8988T (cell line): Measurements from ENCODE around the gene GSTM3.
"Not testable (repeated sequence)": the region's sequence is repeated elsewhere in the genome, so short reads cannot be mapped to it uniquely, and the experiment has no call there.

ENCODE experiments used
- DNase-seq: peaks from one replicate; pipeline ENCODE4 v3.0.0; 2011

The GSTM3 gene

DNA sequence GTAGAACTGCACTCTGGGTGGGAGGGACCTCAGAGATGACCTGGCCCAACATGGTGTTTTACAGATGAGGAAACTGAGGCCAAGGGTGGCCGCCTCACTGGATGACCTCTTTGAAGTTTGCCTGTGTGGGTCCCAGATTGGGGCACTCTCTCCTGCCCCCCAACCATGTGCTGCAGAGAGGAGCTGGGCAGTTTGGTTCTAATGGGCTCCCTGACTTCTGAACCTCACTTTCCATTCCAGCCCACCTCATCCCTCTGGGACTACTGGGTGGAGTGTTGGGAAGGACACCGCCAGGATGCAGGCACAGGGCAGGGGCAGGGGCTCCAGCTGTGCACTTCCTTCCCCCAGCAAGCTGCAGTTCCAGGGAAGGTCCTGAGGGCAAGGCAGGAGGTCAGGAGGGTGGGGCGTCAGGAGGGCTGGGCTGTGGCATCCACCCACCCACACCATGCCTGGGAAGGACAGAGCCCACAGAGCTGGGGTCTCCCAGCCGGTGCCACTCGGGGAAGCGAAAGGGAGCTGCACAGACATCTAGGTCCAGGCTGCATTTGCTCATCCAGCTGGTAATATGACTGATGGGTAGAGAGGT is 33.2 kb upstream of the GSTM3 start:
- no peak for DNase-seq

DNA sequence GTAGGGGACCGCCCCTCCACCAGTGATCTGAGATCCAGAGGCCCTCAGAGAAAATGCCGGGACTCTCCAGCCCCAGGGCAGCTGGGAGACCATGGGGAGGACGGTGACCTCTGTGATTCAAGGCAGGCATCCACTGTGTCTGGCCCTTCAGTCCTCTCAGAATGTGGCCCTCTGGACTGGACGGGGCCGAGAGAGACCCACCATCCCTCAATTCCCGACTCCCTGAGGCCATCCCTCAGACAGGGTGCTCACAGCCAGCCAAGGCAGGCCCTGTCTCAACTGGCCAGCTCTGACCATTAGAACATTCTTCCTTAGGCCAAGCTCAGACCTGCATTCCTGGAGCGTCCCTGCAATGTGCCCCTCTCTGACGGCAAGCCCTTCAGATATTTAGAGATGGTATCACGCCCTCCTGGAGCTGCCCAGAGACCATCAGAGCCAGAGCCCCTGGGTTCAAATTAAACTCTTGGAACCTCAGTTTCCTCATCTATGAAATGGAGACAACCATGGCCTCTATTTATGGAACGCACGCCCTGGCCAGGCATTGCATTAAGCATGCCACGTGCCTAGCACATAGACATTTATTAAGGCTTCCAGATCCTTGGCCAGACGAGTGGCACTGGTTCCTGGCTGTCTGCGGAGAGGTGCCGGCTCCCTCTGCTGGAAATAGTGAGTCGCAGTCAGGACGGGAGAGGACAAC is 32.5 kb upstream of the GSTM3 start:
- DNase-seq = peak; percentile 56

DNA sequence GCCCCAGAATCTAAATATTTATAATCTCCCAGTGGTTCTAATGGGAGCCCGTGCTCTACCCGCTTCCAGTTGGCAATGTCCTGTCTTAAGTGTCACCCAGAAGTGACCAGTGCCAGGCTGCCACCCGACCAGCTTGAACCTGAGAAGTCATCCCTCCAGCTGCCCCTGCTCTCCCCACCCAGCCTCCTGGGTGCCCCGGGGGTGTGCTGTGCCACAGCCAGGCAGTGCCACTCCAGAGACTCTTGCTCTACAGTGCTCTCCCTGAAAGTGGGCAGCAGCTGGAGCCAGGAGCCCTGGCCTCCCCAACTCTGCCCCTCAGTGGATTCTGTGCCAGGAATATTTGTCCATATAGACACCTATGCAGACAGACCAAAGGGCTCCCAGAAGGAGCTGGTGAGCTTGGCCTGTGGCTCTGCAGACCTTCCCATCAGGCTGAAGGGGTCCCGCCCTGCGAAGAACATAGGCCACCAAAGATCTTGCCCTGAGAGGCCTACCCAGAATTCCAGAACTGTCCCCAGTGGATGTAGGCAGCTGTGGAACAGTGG is 31.9 kb upstream of the GSTM3 start:
- no peak for DNase-seq

DNA sequence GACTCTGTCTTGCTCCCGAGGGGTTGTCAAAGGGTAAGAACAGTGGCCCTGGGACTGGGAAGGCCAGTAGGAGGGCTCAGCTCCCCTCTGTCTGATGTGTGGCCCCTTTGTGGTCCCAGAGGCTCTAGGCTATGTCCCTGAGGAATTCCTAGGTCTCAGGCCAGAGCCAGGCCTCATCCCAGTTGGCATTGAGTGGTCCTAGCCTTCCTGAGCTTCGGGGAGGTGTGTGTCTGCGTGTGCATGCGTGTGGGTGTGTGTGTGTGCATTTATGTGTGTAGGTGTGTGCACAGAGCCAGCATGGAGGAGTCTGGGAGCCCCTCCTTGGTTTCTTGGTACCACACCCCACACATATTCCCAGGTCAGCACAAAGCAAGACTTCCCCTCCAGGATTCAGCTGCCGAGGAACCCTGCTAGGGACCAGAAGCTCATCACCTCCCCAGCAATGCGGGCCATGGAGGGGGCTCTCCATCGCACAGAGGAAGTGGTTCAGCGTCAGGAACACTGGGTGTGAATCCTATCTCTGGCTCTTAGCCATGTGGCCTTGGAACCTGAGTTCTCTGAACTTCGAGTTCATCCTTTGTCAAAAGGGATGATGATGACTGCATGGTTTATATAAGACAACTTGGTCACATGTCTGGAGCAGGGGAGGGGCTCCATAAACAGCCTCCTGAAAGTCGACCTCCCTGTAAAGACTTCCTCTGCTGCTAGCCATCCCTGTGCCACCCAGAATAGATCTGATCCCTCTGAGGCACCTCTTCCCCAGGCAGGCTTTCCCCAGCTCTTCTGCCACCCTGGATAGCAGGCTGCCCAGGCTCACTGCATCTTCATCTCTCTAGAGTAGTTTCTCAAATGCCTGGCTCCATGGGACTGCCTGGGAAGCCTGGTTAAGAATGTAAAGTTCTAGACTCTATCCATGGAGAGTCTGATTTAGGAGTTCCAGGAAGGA is 31.1 kb upstream of the GSTM3 start:
- no peak for DNase-seq

DNA sequence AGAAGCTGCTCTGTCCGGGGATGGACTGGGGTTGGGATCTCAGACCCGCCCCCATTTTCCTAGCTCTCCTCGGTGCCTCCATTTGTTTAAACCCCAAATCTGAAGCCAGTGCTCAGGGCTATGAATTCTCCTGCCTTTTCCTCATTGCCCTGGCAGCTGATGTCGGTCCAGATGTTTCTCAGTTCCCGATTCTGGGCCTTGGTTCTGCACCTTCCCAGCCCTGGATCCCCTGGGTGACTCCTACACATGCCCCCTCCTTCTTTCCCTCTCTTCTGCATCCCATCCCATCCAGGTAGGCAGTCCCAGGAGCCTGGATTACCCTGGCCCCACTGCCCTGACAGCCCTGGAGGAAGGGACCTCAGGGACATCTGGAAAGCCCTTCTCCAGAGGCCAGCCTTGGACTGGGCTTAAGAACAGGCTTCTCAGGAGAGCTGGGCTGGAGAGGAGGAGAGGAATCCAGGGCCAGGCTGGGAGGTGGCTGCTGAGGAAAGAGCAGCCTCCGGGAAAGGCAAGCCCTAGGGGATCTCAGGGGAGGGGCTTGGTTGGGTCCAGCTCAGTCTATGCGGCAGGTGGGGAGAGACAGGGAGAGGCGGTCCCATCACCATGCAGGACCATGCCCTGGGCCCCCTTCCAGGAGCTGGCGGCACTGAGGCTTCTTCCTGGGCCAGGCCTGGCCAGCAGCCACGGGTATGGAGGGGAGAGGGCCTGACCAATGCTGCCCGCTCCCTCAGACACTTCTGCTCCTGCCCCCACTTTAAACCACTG is 29.7 kb upstream of the GSTM3 start:
- DNase-seq = no peak

DNA sequence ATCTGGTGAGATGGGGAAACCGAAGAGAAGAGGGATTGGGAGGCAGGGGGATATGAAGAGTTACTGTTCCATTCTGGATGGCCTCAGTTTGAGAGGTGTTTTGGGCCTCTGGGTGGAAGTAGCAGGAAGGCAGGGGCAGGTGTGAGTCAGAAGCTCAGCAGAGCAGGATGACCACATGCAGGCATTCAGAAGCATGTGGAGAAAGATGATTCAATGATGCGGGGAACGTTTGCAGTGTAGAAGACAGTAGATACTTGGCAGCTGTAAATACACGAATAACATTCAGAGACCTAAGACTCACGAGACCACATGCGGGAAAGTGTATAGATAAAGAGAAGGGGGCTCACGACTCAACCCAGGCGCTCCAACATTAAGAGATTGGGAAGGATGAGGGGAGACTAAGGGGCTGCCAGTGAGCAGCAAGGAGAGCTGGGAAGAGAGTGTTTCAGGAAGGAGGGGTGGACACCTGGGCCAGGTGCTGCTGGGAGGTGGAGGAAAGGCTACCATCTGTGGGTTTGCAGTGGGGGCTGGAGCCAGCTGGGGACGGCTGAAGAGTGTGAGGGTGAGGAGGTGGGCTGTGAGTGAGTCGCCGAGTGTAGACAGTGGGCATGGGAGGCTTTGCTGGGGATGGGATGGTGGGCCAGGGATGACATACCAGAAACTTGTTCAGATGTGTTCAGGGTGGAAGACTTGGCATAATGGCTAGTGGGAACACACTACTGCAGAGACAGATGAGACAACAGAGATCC is 28.7 kb upstream of the GSTM3 start:
- peak; percentile 39 for DNase-seq

DNA sequence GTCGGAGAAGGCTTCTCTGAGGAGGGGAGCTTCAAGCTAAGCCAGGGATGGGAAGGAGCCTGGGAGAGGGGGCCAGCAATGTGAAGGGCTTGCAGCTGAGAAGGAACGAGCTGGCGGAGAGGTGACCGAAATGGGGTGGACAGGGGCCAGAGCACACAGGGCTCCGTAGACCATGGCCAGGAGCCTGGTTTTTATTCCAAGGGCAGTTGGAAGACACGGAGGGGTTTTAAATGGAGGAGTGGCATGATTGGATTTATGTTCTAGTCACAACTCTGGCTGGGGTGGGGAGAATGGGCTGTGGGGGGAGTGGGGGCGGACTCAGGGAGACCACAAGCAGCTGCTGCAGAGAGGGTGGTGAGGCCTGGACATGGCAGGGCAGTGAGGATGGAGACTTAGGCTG is 28.0 kb upstream of the GSTM3 start:
- no peak for DNase-seq

DNA sequence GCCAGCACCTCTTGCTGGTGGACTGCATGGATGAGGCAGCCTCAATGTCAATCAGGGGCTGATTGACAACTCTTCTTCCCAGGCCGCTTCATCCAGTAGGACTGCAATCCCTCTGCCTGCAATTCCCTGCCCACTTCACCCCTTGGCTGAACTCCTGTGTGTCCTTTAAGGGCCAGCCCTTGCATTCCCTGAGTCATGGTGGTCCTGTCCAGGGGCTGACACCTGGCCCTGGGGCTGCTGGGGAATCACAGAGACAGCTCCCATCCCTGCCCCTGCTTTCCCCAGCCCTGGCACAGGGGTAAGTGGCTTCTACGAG is 27.5 kb upstream of the GSTM3 start:
- no peak for DNase-seq

DNA sequence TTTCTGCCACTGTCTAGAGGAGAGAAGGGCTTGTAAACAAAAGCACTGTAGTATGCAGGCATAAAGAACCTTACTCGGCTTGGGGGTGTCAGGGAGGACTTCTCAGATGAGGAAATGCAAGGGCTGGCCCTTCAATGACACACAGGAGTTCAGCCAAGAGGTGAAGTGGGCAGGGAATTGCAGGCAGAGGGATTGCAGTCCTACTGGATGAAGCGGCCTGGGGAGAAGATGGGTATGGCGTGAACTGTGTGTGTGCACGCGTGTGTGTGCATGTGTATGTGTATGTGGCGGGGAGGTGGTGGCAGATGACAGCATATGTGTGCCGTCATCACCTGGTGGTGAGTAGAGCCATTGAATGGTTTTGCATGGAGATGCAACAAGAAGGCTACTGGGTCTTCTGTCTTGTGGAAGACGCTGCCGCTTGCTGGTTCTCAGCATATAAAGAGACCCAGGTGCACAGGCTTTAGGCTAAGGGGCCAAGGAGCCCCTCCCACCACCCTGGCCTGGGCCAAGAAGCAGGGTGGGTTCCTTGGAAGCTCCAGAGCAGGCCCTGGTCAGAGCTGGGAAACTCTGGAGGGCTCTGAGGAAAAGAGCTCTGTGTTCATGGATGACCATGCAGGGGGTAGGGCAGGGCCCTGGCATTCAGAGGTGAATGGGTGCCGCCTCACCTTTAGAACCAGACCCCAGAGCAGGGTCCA is 26.9 kb upstream of the GSTM3 start:
- no peak for DNase-seq

DNA sequence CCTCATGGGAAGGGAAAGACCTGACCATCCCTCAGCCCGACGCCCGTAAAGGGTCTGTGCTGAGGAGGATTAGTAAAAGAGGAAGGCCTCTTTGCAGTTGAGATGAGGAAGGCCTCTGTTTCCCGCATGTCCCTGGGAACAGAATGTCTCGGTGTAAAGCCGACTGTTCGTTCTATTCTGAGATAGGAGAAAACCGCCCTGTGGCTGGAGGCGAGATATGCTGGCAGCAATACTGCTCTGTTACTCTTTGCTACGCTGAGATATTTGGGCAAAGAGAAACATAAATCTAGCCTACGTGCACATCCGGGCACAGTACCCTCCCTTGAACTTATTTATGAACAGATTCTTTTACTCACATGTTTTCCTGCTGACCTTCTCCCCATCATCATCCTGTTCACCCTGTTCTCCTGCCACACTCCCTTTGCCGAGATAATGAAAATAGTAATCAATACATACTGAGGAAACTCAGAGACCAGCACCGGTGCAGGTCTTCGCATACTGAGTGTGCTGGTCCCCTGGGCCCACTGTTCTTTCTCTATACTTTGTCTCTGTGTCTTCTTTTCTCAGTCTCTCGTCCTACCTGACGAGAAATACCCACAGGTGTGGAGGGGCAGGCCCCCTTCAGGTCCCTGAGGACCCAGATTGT is 26.3 kb upstream of the GSTM3 start:
- DNase-seq = not testable (repeated sequence)

DNA sequence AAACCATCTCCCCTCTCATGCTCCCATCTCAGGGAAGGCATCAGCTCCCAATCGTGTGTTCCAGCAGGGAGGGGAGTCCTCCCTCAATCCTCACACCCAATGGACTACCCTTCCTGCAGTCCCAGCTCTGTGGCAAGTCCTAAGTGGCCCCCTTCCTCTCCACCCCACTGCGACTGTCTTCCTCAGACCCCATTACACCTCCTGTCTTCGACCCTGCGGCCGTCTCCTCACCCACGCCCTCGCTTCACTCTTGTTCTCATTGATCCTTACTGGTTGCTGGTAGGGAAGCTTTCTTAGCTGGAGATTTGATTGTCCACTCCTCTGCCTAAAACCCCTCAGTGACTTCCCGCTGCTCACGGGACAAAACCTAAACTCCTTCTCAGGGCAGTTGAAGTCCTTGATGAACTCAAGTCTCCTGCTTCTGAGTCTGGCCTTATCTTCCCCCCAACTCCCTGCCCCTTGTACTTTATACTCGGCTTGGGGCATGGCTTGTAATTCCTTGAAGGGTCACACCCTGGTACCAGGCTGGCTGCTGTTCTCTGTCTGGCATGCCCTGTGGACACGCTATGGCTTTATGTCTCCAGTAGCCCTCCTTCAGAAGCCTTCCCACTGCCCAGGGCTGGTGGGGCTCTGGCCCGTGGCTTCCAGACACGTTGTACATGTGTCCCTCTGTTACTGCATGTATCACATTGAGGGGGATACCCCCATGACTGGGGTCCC is 25.2 kb upstream of the GSTM3 start:
- DNase-seq = no peak

DNA sequence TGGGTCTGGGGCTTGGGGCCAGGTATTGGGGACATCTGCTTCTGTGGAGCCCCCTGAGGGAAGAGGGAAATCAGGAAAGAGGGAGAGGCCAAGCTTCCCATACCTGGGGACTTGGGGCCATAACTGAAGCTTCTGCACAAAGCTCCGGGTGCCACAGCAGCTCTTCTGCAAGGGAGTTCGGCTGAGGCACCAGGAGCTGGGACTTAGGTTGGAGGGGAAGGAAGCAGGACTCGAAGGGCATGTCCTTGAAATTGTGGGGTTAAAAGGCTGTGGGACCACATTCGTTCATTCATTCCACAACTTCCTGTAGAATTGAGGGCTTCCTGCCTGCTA is 24.6 kb upstream of the GSTM3 start:
- no peak for DNase-seq

DNA sequence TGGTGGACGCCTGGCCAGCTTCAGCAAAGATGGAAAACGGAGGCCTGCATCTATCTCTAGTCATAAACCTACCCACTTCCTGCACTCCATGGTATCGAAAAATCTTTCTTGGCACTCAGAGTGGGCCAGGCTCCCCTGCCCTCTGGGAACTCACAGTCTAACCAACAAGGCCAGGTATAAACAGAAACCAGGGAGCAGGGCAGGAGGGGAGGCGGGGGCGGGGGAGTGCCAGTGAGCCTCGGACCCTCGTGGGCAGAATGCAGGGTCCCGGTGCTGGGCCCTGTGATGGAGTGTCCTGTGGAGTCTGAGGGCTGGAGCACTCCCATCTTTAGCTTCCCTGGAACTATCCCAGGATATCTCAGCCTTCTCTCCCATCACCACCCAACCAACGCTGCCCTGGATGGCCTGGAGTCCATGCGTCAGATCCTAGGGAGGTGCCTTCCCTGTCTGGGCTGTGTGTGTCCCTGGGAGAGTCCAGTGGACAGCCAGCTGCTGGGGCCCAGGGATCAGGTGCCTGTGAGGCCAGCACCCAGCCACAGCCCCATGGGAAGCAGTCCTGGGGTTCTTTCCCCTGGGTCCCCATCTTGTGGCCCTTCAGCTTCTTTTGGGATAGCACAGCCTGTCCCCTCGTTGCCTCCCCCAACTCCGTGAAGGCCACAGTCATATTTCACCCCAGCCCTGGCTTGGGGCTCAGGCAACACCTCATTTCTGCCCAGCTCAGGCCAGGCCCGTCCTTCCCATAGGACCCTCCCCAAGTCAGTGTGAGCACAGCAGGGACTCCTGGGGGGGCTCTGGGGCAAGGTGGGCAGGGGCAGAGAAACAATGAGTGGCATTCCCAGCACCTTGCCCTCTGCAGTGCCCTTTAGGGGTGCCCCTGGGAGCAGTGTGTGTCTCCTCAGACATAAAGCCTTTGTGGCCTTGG is 24.0 kb upstream of the GSTM3 start:
- no peak for DNase-seq

DNA sequence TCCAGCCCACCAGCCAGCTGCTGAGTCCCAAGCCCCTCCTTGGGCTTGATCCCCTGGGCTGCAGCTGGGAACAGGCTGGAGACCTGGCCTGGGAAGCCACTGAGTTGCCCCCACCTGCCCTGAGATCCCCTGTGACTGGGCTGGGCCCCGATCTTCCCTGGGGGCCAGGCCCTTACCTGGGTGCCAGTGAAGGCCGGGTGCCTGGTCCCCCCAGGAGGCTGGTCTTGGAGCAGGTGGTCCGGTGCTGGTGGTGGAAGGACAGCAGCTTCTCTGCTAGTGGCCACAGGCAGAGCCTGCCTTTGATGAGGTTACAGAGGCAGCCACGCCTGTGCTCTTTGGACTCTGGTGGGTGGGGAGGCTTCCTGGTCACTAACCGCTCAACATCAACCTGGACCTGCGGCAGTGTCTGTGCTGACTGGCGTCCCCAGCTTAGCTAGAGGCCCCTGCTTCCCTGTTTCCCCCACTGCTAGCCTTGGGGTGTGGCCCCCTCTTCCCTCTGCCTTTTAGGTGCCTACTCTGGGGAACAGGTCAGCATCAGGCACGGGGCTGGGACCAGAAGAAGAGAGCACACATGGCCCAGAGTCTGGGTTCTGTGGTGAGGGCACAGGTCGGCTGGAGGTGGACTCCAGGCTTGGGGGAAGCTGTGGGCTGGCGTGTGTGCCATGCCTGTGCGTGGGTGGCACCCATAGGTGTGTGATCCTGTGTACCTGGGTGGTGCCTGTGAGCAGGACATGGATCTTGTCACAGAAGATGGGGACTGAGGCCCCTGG is 23.0 kb upstream of the GSTM3 start, which contains the start of gene EPS8L3:
Gene EPS8L3 (minus strand): TSS at position 278 of the 770 bp plus-strand sequence. CDS start 2,174 bp downstream, outside the sequence.
- no peak for DNase-seq

DNA sequence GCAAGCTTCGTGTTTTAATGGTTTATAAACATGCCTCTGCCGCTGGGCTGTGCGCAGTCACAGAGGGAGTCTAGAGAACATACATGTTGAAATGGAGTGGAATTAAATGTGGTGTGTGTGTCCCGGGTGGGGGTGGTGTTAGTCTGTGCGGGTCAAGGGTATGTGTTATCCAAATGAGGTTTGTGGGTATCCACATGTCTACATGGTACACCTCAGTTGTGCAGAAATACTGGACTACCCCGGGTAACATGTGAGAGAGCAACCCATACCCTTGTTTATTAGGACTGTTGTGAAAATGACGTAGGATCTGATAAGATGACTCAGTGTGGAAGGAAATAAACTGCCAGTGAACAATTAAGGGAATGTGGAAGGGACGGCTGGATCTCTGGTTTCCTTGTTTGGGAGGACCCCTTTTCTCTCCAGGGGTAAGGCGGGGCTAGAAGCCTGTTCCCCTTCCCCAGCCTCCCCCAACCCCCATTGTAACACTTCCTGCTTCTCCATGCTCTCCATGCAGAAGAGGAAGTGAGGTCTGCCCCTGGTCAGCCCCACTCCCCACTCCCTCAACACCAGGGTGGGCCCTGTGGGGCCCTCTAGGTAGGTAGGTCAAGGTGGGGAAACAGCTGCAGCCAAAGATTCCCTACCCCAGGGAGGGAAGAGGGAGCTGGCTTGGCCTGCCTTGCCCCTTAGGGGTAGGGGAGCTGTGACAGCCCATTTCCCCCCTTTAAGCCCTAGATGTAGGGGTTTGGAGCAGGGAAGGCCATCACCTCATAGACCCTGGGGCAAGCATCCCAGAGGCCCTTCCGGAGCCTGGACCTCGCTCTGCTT is 22.2 kb upstream of the GSTM3 start:
- DNase-seq = no peak

DNA sequence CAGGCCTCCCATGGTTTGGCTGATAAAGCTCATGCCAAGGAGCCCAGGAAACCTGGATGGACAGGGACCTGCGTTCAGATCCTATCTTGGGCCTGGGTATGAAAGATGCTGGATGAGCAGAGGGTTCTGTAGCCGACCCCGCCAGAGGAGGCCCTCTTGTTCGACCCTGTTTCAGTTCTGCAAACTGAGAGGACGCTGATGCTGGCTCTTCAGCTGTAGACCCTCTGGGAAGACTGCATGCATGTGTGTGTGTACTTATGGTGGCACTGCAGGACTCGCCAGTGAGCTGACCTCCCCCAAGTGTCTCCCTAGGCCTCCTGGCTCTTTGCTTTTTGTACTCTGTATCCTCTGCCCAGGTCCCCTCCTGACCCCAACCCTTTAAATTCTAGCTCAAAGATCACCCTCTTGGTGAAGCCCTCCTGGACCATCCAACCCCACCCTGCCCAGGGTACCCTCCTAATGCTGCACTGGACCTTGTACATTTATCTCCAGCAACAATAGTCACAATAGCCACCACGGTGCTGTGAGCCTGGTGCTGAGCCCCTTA is 21.3 kb upstream of the GSTM3 start:
- no peak for DNase-seq
